Renal cortex interstitium (tissue), 11 donors: Measurements from ENCODE around the gene GATA3. TPM values are rescaled to one million over a fixed set of nuclear protein-coding genes. Genes with fewer than 3 reads are reported as not detected.

Experiments used
- DNase-seq, 11 donors: peaks; one replicate each; pipeline ENCODE4 v3.0.0-alpha.2; 2013; ENCODE audit warnings: low read depth in 9 of 11, low spot score in 4 of 11; ENCODE audit errors: extremely low read depth in 1 of 11
- polyA plus RNA-seq, 3 donors: library from polyadenylated mRNA; unstranded; fragments of 120-200 nt; gene quantifications; one replicate each; pipeline ENCODE4 v1.2.1, GENCODE V29; 2013; ENCODE audit not compliant: insufficient read length in 3 of 3

GATA3 gene
- polyA plus RNA-seq, 3 donors = 78.2 to 129 (median 89.6) TPM

- DNase-seq = no peak
These were observed 6.8 kb upstream of the GATA3 start for GRCh38 chr10:8047452-8048280.

- no peak for DNase-seq
These were observed 6.0 kb upstream of the GATA3 start for GRCh38 chr10:8048281-8049008.

- DNase-seq = no peak
These were observed 5.2 kb upstream of the GATA3 start for GRCh38 chr10:8049045-8049864.

GRCh38 chr10:8049865-8050555 lies 4.5 kb upstream of the GATA3 start:
- DNase-seq = no peak

GRCh38 chr10:8050556-8051108 lies 3.9 kb upstream of the GATA3 start:
- DNase-seq = no peak

- no peak for DNase-seq
These were observed 3.2 kb upstream of the GATA3 start for GRCh38 chr10:8051109-8051821.

GRCh38 chr10:8051851-8052257 lies 2.6 kb upstream of the GATA3 start:
- no peak for DNase-seq

GRCh38 chr10:8052341-8052955 lies 2.0 kb upstream of the GATA3 start:
- no peak for DNase-seq

- no peak for DNase-seq
These were observed 1.5 kb upstream of the GATA3 start for GRCh38 chr10:8052956-8053445.

- DNase-seq = peak in 9 of 11 donors; percentile 70 to 85 (median 80)
These were observed 843 bp upstream of the GATA3 start for GRCh38 chr10:8053446-8054243.

GRCh38 chr10:8054244-8054493 lies 319 bp upstream of the GATA3 start:
- no peak for DNase-seq

GRCh38 chr10:8055420-8056349 lies 1.2 kb downstream of the GATA3 start:
- no peak for DNase-seq

- DNase-seq = no peak
These were observed 1.9 kb downstream of the GATA3 start for GRCh38 chr10:8056378-8056777.

GRCh38 chr10:8056871-8057331 lies 2.4 kb downstream of the GATA3 start:
- DNase-seq = no peak

GRCh38 chr10:8057636-8058273 lies 3.3 kb downstream of the GATA3 start:
- no peak for DNase-seq
